Osteocyte (in vitro differentiated cells): ENCODE data around the gene MARF1. TPM values are rescaled to one million over a fixed set of nuclear protein-coding genes. Genes with fewer than 3 reads are reported as not detected.
"Not testable (repeated sequence)": the region's sequence is repeated elsewhere in the genome, so short reads cannot be mapped to it uniquely, and the experiment has no call there.

Source experiments
- DNase-seq: peaks from one replicate; pipeline ENCODE4 v3.0.0; 2021; ENCODE audit warnings: mixed read lengths; ENCODE audit not compliant: unreplicated experiment; ENCODE audit errors: extremely low spot score
- H3K27ac Mint-ChIP-seq: one replicate; pipeline ENCODE4 v1.8.0; 2021; ENCODE audit warnings: mild to moderate bottlenecking, mixed read lengths; ENCODE audit not compliant: unreplicated experiment
- H3K27me3 Mint-ChIP-seq: one replicate; pipeline ENCODE4 v1.8.0; 2021; ENCODE audit warnings: mixed read lengths; ENCODE audit not compliant: unreplicated experiment
- H3K36me3 Mint-ChIP-seq: one replicate; pipeline ENCODE4 v1.8.0; 2021; ENCODE audit warnings: mixed read lengths; ENCODE audit not compliant: unreplicated experiment
- H3K4me1 Mint-ChIP-seq: one replicate; pipeline ENCODE4 v1.8.0; 2021; ENCODE audit warnings: mixed read lengths; ENCODE audit not compliant: unreplicated experiment
- H3K4me3 Mint-ChIP-seq: one replicate; pipeline ENCODE4 v1.8.0; 2021; ENCODE audit warnings: mild to moderate bottlenecking, moderate library complexity, mixed read lengths; ENCODE audit not compliant: unreplicated experiment
- H3K9me3 Mint-ChIP-seq: one replicate; pipeline ENCODE4 v1.8.0; 2021; ENCODE audit warnings: mixed read lengths; ENCODE audit not compliant: unreplicated experiment
- total RNA-seq: library from RNA; stranded (reverse); gene quantifications from 2 replicates; pipeline ENCODE4 v1.2.1, GENCODE V29; 2021
- TF ChIP-seq, protein P1 (sequence below): fragments of 200-600 bp; sonication (generic); IDR thresholded peaks from 2 replicates; pipeline ENCODE4 v1.5.0; 2021; ENCODE audit warnings: antibody characterized with exemption, mild to moderate bottlenecking, moderate library complexity

The MARF1 gene
- total RNA-seq, 1 donor from 2014 or later, result 83.0 TPM

- H3K27me3 Mint-ChIP-seq, result no peaks in the 10 kb centered on the region
- DNase-seq, result no peak
- H3K27ac Mint-ChIP-seq, result no peak overlapping the region
- peaks cover 36% of the 10 kb centered on the region for H3K36me3 Mint-ChIP-seq
- TF ChIP-seq, protein P1, sequence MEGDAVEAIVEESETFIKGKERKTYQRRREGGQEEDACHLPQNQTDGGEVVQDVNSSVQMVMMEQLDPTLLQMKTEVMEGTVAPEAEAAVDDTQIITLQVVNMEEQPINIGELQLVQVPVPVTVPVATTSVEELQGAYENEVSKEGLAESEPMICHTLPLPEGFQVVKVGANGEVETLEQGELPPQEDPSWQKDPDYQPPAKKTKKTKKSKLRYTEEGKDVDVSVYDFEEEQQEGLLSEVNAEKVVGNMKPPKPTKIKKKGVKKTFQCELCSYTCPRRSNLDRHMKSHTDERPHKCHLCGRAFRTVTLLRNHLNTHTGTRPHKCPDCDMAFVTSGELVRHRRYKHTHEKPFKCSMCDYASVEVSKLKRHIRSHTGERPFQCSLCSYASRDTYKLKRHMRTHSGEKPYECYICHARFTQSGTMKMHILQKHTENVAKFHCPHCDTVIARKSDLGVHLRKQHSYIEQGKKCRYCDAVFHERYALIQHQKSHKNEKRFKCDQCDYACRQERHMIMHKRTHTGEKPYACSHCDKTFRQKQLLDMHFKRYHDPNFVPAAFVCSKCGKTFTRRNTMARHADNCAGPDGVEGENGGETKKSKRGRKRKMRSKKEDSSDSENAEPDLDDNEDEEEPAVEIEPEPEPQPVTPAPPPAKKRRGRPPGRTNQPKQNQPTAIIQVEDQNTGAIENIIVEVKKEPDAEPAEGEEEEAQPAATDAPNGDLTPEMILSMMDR, result no peak
- H3K4me3 Mint-ChIP-seq, result no peak overlapping the region
- H3K9me3 Mint-ChIP-seq, result no peaks in the 10 kb centered on the region
- H3K4me1 Mint-ChIP-seq, result peaks cover 7% of the 10 kb centered on the region
Observed at GRCh38 chr16:15578824-15579223, 64.1 kb downstream of the MARF1 start.

DNA sequence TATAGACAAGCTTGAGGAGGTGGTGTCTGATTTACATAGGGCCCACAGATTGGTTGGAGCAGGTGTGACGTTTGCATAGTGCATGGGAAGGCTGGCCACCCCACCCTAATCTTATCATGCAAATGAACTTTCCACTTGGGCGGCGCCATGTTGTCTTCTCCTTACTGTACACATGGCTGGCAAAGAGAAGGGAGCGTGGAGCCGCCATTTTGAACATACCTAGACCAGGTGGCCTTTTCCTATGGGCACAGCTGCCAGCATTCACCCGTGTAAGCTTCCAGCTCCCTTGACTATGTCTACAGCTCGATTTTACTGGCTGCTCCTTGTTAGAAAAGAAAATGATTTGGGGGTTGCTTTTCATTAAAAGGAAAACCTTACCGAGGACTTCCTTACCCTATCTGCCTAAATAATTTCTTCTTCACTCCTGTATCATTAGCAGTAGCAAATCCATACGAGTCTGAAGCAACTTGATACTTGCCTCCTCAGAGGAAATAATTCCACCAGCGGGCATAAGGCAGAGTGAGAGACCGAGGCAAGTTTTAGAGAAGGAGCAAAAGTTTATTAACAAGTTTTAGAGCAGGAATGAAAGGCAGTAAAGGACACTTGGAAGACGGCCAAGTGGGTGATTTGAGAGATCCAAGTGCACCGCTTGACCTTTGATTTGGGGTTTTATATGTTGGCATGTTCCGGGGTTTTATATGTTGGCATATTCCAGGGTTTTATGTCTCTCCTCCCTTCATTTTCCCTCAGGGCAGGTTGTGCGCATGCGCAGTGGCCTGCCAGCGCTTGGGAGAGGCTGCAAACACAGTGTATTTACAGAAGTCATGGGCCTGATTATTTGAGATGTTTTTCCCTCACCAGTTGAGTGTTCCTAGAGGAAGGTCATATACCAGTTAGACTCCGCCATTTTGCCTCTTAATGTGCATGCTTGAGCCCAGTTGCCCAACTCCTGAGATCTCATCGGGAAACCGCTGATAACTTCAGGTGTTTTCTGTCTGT, 65.7 kb downstream of the MARF1 start:
- no peak for DNase-seq
- no peak overlapping the region for H3K27ac Mint-ChIP-seq
- H3K36me3 Mint-ChIP-seq, result peaks cover 30% of the 10 kb centered on the region
- no peak overlapping the region for H3K4me3 Mint-ChIP-seq
- H3K9me3 Mint-ChIP-seq, result no peaks in the 10 kb centered on the region
- H3K27me3 Mint-ChIP-seq, result no peaks in the 10 kb centered on the region
- peaks cover 7% of the 10 kb centered on the region for H3K4me1 Mint-ChIP-seq
- TF ChIP-seq, protein P1, result no peak

DNA sequence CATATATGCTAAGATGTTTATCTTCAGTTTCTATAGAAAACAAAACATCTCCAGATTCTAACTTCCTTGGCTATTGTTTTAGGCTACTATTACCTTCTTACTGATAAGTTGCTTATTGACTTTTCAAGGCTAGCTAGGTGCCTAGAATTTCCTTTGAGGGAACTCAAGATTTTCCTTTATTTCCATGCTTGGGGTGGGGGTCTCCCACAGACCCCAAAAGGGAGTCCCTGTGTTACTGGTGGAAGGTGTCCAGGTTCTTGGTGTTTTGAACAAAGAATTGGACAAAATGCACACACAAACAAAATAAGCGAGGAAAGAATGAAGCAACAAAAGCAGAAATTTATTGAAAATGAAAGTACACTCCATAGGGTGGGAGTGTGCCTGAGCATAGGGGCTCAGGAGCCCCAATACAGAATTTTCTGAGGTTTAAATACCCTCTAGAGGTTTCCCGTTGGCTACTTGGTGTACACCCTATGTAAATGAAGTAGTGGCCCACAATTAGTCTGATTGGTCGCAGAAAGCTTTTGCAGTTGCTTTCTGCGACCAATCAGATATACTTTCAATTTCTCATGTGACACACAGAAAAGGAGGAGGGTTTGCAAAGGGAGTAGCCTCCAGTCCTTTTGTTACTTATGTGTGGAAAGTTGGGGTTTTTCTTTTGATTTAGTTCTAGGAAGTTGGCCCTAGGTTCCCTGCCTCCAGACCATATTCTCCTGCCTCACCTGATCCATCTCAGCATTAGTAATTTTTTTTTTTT, 67.5 kb downstream of the MARF1 start:
- no peak overlapping the region for H3K27ac Mint-ChIP-seq
- TF ChIP-seq, protein P1, result no peak
- H3K9me3 Mint-ChIP-seq, result no peaks in the 10 kb centered on the region
- no peak overlapping the region for H3K4me3 Mint-ChIP-seq
- H3K4me1 Mint-ChIP-seq, result peaks cover 7% of the 10 kb centered on the region
- H3K36me3 Mint-ChIP-seq, result peaks cover 24% of the 10 kb centered on the region
- DNase-seq, result no peak
- H3K27me3 Mint-ChIP-seq, result no peaks in the 10 kb centered on the region

- TF ChIP-seq, protein P1, result no peak
- Mint-ChIP-seq H3K27me3 (no peaks in the 10 kb centered on the region), H3K27ac (no peak overlapping the region), H3K4me3 (no peak overlapping the region), H3K36me3 (peaks cover 28% of the 10 kb centered on the region), H3K9me3 (no peaks in the 10 kb centered on the region), H3K4me1 (peaks cover 7% of the 10 kb centered on the region)
- no peak for DNase-seq
Observed at GRCh38 chr16:15574614-15574948, 68.4 kb downstream of the MARF1 start.

DNA sequence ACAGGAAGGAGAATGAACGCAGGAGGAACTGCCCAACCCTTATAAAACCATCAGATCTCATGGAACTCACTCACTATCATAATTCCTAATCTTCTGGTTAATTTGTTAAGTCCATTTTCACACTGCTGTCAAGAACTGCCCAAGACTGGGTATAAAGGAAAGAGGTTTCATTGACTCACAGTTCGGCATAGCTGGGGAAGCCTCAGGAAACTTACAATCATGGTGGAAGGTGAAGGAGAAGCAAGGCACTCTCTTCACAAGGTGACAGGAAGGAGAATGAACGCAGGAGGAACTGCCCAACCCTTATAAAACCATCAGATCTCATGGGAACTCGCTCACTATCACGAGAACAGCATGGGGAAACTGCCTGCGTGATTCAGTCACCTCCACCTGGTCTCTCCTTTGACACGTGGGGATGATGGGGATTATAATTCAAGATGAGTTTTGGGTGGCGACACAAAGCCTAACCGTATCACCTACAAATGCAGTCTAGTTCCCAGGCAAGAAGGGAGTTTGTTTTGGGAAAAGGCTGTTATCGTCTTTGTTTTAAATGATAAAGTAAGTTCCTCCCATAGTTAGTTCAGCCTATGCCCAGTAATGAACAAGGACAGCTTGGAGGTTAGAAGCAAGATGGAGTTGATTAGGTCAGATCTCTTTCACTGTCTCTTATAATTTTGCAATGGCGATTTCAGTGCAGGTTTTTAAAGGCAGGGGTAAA, 68.9 kb downstream of the MARF1 start:
- not testable (repeated sequence) for H3K27ac Mint-ChIP-seq, H3K4me1 Mint-ChIP-seq, DNase-seq, H3K27me3 Mint-ChIP-seq, H3K9me3 Mint-ChIP-seq, H3K4me3 Mint-ChIP-seq
- peaks cover 31% of the 10 kb centered on the region for H3K36me3 Mint-ChIP-seq
